ENCODE results near the gene SPATA3.
A peak's percentile ranks its signal among the peaks of the same experiment; 100 is the strongest.
"Not testable (repeated sequence)": the region's sequence is repeated elsewhere in the genome, so short reads cannot be mapped to it uniquely, and the experiment has no call there.

SPATA3 gene

GRCh38 chr2:230995821-230996220, at the start of gene SPATA3:
Gene SPATA3 (plus strand): TSS chr2:230996121. CDS start chr2:230996234, 113 bp downstream.
- no peak for DNase-seq (ENCODE audit: low spot score)

GRCh38 chr2:230946429-230947234, 49.3 kb upstream of the SPATA3 start:
- no peak for DNase-seq (ENCODE audit: low spot score)

GRCh38 chr2:230947235-230947576, 48.7 kb upstream of the SPATA3 start:
- no peak for DNase-seq (ENCODE audit: low spot score)

GRCh38 chr2:230947908-230948365, 48.0 kb upstream of the SPATA3 start:
- DNase-seq (ENCODE audit: low spot score), result peak; percentile 46

GRCh38 chr2:230949966-230950873, 45.7 kb upstream of the SPATA3 start:
- DNase-seq (ENCODE audit: low spot score), result no peak

GRCh38 chr2:230950874-230951339, 45.0 kb upstream of the SPATA3 start:
- DNase-seq (ENCODE audit: low spot score), result no peak

- no peak for DNase-seq (ENCODE audit: low spot score)
Observed at GRCh38 chr2:230951396-230951795, 44.5 kb upstream of the SPATA3 start.

GRCh38 chr2:230952226-230952956, 43.5 kb upstream of the SPATA3 start:
- no peak for DNase-seq (ENCODE audit: low spot score)

- no peak for DNase-seq (ENCODE audit: low spot score)
Observed at GRCh38 chr2:230953845-230954244, 42.1 kb upstream of the SPATA3 start.

- DNase-seq (ENCODE audit: low spot score), result no peak
Observed at GRCh38 chr2:230954746-230955145, 41.2 kb upstream of the SPATA3 start.

GRCh38 chr2:230955163-230955737, 40.7 kb upstream of the SPATA3 start:
- DNase-seq (ENCODE audit: low spot score), result no peak

GRCh38 chr2:230956827-230957755, 38.8 kb upstream of the SPATA3 start:
- no peak for DNase-seq (ENCODE audit: low spot score)

GRCh38 chr2:230957756-230958391, 38.0 kb upstream of the SPATA3 start:
- no peak for DNase-seq (ENCODE audit: low spot score)

- no peak for DNase-seq (ENCODE audit: low spot score)
Observed at GRCh38 chr2:230958820-230959756, 36.8 kb upstream of the SPATA3 start.

GRCh38 chr2:230960026-230960425, 35.9 kb upstream of the SPATA3 start:
- DNase-seq (ENCODE audit: low spot score), result no peak

- no peak for DNase-seq (ENCODE audit: low spot score)
Observed at GRCh38 chr2:230961091-230961491, 34.8 kb upstream of the SPATA3 start.

GRCh38 chr2:230964136-230964730, 31.7 kb upstream of the SPATA3 start:
- DNase-seq (ENCODE audit: low spot score), result no peak

GRCh38 chr2:230967113-230967512, 28.8 kb upstream of the SPATA3 start:
- no peak for DNase-seq (ENCODE audit: low spot score)

GRCh38 chr2:230968314-230968713, 27.6 kb upstream of the SPATA3 start:
- DNase-seq (ENCODE audit: low spot score), result not testable (repeated sequence)
